HG02840 (cell line): ENCODE measurements around the gene C4orf36.

ENCODE experiments used
- ATAC-seq: cut with Tn5 transposase; IDR thresholded peaks from one replicate; pipeline ENCODE4 v1.9.1; 2021; ENCODE audit warnings: mild to moderate bottlenecking, moderate library complexity, moderate number of reproducible peaks; ENCODE audit not compliant: unreplicated experiment, low FRiP score

Gene C4orf36, protein sequence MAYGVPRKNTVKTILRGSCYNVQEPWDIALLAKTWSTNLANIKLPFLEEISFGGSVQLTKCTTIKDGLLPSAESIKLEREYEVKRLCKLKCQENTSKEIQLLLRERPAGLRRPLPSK

DNA sequence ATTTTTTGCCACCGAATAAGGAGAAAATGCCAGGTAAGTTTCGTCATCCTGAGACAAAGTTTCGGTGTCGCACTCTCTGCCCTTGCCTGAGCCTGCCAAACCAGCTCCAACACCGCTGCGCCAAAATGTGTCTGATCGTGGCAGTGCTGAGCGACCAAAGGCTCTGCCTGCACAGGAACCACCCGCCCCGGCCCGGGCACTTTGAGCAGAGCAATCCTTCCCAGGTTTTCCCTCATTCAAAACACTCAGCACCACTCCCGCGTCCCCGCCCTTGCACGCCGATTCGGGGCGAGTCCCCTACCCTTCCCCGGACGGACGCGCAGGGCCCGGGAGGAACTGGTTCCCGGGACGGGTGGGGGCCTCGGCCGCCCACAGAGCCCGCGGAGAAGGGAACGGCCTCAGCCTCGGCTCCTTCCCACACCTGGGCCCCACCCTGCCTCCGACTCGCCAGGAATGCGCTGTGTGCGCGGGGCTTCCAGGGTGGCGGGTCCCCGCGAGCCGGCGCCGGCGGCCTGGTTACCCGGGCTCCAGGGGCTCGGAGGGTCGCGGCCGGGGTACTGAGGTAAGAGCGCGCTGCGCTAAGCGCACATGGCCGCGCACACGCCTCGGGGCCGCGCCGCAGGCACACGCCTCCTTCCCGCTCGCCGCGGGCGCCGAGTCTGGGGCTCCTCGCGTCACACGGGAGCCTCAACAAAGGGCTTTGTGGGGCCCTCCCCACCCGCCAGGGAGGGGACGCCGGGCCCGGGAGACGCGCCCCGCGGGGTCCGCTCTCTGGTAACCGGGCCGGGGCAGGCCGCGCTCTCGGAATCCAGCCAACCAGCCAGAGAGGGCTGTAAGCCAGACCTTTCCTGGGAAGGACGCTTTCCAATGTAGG lies at the start of gene C4orf36:
Gene C4orf36, minus strand, starts transcription at position 661 of the 874 bp plus-strand sequence. CDS start 902 bp downstream, outside the sequence.
- ATAC-seq, result no peak

DNA sequence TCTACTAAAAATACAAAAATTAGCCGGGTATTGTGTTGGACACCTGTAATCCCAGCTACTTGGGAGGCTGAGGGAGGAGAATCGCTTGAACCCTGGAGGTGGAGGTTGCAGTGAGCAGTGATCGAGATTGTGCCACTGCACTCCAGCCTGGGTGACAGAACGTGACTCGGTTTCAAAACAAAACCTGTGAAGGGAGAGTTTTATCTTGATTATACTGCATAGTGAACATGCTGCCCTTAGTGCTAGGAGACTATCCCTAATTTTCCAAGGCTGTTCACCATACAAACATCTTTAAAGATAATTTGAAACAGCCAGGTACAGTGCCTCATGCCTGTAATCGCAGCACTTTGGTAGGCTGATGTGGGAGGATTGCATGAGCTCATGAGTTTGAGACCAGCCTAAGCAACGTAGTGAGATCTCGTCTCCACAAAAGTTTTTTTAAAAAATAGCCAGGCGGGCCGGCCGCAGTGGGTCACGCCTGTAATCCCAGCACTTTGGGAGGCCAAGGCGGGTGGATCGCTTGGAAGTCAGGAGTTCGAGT lies 48.8 kb upstream of the C4orf36 start:
- ATAC-seq, result no peak

DNA sequence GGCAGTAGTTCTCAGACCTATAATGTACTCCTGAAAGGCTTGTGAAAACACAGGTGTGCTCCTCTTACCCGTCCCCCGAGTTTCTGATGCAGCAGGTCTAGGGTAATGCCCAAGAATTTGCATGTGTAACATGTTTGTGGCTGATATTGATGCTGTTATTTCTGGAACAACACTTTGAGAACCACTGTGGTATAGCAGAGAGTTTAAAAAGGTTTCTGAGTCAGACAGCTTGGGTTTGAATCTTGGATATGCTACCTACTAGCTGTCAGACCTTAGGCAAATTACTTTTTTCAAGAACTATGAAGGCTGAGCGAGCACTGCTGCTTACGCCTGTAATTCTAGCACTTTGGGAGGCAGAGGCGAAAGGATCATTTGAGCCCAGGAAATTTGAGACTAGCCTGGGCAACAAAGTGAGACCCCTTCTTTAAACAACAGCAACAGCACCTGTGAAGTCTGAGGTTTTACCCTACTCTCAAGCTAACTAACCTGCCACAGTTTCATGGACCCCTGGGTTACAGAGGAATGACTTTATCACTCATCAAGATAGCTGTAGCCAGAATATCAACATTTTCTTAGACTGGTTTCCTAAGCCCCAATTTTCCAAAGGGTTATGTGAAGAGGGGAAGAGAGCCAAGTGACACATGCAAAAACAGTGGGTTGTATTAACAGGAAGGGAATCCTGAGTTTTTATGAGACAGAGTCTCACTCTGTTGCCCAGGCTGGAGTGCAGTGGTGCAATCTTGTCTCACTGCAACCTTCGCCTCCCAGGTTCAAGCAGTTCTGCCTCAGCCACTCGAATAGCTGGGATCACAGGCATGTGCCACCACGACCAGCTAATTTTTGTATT lies 47.7 kb upstream of the C4orf36 start:
- ATAC-seq, result peak; percentile 55

DNA sequence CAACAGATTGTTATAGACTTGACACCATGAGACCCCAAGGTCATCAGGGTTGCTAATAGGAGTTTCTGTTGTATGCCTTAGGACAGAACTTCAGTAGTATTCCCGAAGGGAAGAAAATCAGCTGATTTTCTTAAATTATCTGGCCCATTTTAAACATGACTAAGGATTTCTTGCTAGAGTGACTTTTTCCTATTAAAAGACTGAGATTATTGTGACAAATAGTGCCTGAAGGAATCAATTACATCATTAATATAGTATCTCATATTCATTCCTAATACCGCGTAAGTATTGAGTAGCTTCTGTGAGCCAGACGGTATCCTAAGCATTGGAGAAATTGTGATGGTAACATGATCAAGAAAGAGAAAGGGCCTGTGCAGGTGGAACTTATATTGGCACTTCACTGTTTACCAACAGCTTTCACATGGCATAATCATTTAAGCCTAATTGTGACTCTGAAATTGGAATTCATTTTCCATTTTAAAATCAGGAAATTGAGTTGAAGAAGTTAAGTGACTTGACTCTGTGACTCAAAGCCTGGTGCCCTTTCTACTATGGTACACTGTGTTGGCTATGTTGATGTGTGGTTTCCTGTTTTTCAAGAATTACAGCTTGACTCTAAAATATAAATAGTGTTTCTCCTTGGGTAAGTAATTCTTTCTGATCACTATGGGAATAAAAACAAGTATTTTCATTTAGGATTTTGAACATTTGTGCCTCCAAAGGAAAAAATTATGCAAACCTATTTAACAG lies 46.7 kb upstream of the C4orf36 start:
- ATAC-seq, result no peak

DNA sequence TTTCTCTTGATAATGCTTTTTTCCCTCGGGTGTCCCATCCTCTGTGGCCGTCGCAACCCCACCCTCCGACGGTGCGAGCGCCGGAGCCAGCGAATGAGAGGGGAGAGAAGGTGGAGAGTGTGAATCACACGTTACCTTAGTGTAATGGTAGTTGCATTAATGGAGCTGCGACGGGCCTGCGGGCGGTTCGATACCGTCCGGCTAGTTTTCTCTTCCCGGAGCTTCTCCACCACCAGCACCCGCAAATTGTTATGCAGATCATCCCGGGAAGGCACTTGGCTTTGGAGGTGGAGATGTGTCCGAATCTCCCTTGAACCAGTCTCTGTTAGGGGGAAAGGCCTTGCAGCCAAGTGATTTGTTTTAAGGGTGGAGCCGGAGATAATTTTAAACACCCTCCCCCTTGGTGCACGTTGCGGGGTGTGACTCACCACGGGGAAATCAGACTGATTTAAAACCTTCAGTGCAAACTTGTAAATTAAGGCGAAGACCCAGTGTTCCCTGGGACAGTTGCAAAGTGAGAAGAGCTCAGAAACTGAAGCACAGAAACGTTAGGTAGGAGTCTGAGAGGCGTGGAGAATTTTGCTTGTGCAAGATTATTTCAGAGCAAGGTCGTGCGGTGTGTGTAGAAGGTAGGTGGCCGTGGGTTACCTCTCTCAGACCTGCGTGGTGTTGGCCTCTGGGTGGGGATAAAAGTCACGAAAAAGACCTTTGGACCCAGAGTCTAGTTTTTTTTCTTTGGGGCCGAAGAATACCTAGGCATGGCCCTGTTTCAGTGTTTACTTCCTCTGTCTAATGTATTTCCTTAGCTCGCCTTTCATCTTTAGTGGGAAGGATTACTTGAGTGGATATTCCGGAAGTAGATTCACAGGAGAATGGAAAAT lies 43.9 kb upstream of the C4orf36 start:
- peak; percentile 28 for ATAC-seq

DNA sequence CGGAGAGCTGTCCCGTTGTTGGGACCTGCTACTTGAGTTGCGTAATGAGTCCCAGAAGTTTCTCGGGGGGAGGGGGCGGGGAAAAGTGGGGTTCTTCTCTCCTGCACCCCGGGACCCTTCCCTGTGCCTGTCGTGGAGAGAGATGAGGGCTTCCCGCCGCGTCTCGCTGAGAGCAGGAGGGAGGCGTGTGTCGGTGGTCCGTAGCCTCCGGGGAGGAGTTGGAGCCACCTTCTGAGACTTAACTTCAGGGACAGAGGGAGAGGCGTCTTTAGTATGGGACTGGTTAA lies 43.3 kb upstream of the C4orf36 start:
- peak; percentile 0 for ATAC-seq

DNA sequence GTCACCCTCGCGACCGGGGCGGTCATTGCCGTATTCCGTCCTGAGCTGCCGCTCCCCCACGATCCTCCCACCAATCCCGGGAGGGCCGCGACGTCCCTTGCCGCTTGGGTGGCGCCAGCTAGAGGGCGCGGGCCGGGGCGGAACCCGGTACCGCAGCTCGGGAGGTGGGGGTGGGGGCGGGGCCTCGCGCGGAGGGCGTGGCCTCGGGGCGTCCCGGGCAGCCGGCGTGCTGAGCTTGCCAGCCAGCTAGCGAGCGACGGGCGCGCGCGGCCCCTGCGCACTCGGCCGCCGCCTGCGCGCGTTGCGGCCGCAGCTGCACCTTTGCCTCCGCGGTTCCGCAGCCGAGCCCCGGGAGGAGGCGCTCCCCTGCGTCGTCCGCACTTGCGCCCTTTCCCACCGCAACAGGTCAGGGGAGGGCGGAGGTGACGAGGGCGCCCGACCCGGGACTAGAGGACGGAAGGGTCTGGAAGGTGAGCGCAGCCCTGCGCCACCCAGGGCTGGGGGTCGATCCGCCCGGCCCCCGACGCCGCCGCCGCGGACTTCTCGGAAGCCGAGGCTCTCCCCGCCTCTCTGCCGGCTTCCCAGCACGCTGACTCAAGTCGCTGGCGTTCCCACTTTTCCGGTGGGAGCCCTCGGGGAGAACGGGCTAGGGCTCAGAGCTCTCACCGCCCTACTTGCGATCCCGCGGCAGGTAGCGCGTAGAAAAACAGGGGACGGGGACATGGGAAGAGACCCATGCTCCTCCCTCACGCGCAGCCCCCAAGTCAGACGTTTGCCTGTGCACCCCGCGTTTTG lies 42.7 kb upstream of the C4orf36 start, which contains the start of gene AFF1:
Gene AFF1, plus strand, starts transcription at position 241 of the 795 bp plus-strand sequence. CDS start 13,523 bp downstream, outside the sequence.
- ATAC-seq, result peak; percentile 39

DNA sequence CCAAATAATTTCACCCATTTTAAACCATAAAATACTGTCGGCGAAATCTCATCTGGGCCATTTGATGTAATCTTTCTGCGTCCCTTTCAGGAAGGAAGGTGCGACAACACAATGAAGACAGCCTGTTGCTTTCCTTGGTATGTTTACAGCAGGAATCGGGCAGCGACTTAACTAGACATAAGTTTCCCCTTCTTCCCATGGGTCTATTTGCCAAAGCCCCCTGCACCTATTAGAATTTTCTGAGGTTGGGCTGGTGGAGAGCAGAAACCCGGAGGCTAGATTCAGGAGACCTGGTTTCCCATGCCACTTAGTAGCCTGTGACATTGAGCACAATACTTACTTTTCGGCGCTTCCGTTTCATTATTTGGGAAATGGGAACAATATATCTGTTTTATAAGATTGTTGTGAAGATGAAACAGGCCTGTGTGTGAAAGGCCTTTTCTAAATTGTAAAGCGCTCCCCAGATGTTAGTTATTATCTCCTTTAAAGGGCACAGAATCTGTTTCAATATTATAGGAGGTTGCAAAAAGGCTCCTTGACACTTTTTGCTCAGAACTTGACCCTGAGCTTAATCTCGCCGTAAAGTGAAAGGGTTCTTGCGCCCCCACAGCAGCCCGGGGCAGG lies 42.0 kb upstream of the C4orf36 start:
- ATAC-seq, result no peak

DNA sequence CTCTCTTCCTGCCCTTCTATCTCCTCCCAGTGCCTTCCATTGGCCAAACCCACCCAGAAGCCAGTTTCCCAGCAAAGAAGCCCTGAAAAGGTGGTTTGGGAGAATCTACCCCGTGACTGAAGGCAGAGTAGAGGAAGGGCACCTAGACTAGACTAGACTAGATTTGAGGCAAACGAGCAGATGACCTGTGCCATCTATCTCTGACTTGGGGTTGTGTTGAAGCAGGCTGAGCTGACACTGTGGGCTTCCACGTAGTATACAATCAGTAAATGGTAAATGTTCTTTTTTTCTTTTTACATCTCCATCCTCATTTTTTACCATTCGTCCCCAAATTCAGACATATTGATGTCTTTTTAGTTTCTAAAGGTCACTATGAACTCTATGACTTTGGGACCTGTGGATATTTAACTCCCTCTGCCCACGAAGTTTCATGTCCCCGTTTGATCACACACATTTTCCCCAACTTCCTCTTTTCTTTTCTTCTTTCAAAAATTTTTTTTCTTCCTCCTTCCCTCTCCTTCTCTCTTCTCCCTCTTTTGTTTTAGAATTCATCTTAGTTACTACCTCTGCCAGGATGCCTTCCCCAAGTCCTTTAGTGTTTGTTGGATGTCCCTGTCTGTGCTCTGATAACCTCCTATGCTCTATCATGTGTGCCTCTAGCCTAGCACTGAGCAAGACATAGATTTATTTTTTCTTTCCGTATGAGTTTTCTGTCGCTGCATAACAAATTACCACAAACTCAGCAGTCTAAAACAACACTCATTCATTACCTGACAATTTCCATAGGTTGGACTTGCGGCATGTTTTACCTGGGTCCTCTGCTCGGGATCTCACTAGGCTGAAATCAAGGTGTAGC lies 36.4 kb upstream of the C4orf36 start:
- ATAC-seq, result no peak

DNA sequence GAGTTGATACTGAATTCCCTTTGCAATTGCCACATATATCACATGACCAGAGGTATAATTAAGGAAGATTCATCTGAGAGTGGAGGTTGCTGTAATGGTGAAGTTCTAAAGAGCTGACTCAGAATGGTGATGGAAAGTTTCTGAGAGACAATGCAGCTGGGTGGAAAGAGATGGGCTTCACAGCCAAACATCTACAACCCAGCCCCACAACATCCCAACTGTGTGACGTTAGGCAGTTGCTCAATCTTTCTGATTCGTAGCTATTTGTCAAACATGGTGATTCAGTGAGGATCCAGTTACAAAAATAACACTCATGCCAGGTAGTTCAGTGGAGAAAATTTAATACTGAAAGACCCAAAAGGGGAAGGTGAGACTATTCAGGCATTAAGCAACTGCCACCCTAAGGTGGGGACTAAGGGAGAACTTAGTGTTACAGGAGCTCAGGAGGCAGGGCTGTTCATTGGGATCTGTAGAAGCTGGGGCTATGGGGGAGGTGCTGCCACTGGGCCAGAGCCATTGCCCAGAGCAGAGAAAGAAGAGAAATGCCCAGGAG lies 35.7 kb upstream of the C4orf36 start:
- no peak for ATAC-seq

DNA sequence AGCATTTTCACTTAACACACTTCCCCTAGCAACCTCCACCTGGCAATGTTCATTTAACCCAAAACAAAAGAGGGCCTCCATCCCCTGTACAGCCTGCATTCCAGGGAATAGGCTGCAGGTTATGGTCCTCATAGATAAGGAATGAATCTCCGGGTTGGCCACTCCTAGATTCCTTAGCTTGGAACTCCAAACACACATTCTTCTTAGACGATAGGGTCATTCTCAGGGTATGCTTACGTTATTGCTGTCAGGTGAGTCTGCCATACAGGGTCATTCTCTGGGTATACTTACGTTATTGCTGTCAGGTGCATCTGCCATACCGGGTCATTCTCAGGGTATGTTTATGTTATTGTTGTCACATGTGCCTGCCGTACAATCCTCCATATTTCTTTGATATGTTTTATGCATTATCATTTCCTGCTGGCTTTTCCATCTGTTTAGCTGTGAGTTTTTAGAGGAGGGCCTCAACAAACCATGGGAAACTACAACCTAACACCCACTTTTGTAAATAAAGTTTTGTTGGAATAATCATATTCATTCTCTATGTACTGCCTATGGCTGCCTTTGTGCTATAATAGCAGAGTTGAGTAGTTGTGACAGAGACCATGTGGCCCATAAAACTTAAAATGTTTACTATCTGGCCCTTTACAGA lies 34.3 kb upstream of the C4orf36 start:
- no peak for ATAC-seq

DNA sequence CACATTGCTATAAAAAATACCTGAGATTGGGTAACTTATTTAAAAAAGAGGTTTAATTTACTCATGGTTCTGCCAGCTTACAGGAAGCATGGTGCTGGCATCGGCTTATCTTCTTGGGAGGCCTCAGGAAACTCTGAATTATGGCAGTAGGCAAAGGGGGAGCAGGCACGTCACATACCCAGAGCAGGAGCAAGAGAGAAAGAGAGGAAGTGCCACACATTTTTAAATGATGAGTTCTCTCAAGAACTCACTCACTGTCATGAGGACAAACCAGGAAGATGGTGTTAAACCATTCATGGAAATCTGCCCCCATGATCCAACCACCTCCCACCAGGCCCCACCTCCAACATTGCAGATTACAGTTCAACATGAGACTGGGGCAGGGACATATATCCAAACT lies 32.6 kb upstream of the C4orf36 start:
- no peak for ATAC-seq

DNA sequence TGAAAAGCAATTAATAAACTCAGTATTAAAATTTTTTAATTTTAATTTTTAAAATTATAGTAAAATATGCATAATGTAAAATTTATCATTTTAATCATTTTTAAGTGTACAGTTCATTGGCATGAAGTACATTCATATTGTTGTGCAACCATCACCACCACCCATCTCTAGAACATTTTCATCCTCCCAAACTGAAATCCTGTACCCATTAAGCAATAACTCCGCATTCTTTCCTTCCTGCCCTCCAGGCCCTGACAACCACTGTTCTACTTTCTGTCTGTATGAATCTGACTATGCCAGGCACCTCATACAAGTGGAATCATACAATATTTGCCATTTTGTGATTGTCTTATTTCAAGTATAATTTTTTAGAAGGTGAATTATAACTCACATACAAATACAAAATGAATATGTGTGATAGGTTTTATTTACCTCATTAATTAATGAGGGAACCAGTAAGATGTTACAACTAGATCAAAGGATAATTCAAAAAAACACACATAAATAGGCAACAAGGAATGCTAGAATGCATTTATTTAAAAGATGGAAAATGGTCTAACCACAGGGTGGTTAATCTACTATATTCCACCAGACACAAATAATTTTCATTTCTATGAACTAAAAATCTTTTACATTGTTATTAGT lies 29.5 kb upstream of the C4orf36 start:
- ATAC-seq, result no peak

DNA sequence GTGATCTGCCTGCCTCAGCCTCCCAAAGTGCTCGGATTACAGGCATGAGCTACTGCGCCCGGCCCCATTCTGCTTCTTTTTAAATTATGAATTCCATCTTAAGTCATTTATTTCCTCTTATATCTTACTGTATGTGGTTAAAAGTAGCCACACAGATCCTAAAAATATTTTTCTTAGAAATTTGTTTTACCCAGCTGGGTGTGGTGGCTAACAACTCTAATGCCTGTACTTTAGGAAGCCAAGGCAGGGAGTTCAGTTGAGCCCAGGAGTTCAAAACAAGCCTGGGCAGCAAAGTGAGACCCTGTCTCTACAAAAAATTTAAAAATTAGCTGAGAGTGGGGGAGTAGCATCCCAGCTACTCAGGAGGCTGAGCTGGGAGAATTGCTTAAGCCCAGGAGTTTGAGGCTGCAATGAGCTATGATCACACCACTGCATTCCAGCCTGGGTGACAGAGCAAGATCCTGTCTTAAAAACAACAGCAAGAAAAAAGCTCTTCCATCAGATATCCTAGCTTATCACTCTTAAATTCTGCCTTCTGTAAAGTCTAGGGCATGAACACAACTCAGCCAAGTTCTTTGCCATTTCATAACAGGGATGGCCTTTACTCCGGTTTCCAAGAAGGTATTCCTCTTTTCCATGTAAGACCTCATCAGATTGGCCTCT lies 27.5 kb upstream of the C4orf36 start:
- no peak for ATAC-seq

DNA sequence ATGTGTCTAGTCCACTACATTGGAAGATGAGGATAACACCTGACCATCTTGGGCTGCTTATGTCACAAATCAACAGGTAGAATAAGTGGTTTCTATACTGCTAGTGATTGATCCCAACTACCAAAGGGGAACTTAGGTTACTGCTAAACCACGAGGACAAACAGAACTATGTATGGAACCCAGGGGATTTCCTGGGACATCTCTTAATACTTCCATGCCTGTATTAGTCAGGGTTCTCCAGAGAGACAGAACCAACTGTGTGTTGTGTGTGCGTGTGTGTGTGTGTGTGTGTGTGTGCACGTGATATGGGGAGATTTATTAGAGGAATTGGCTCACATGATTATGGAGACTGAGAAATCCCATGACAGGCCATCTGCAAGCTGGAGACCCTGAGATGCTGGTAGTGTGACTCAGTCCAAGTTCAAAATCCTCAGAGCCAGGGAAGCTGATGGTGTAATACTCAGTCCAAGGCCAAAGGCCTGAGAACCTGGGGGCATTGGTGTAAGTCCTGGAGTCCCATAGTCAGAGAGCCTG lies 26.4 kb upstream of the C4orf36 start:
- ATAC-seq, result no peak
